Panc1 (cell line): ENCODE data around the gene PRKCA.

ENCODE experiments used
- POLR2AphosphoS5 ChIP-seq: IDR thresholded peaks from 2 replicates; pipeline ENCODE4 v1.6.1; 2012; ENCODE audit warnings: mild to moderate bottlenecking, low read depth, low read length, moderate library complexity
- SIN3A ChIP-seq: IDR thresholded peaks from 2 replicates; pipeline ENCODE4 v1.6.1; 2012; ENCODE audit warnings: low read depth, mild to moderate bottlenecking, low read length, moderate library complexity, borderline replicate concordance; ENCODE audit not compliant: insufficient read depth
- TF ChIP-seq, protein P1 (sequence below): fragments of 450-650 bp; IDR thresholded peaks from 2 replicates; pipeline ENCODE4 v1.5.1; 2017; ENCODE audit warnings: mild to moderate bottlenecking

DNA sequence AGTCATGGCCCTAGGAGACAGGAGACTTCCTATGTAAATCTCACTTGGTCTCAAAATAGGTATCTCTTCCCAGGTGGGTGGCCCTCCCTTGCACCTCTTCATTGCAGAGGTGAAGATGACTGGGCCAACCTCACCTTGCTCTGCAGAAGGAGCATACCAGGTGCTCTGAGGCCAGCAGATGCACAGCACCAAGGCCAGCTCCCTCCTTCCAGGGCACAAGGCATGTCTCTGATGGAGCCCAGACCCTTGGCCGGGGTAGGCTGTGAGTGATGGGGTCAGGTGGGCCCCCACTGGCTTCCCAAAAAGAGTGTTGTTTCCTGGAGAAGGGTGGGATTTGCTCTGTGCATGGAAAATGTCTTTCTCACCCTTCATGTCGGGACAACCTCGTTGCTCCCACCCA, 545.3 kb downstream of the PRKCA start:
- TF ChIP-seq, protein P1, sequence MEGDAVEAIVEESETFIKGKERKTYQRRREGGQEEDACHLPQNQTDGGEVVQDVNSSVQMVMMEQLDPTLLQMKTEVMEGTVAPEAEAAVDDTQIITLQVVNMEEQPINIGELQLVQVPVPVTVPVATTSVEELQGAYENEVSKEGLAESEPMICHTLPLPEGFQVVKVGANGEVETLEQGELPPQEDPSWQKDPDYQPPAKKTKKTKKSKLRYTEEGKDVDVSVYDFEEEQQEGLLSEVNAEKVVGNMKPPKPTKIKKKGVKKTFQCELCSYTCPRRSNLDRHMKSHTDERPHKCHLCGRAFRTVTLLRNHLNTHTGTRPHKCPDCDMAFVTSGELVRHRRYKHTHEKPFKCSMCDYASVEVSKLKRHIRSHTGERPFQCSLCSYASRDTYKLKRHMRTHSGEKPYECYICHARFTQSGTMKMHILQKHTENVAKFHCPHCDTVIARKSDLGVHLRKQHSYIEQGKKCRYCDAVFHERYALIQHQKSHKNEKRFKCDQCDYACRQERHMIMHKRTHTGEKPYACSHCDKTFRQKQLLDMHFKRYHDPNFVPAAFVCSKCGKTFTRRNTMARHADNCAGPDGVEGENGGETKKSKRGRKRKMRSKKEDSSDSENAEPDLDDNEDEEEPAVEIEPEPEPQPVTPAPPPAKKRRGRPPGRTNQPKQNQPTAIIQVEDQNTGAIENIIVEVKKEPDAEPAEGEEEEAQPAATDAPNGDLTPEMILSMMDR: no peak
- TF ChIP-seq POLR2AphosphoS5 (no peak), SIN3A (no peak)
